Heart left ventricle (tissue), 13 donors: ENCODE measurements around the gene FBL.

Experiments
- POLR2A ChIP-seq, 2 donors: fragments of 450-650 bp; IDR thresholded peaks; one replicate each; pipeline ENCODE4 v1.6.1; 2017; ENCODE audit warnings: antibody characterized with exemption in 2 of 2, mild to moderate bottlenecking in 2 of 2, moderate library complexity in 2 of 2
- TF ChIP-seq, protein P1 (sequence below), 12 donors: fragments of 200-600 bp; sonication (generic) in 4 of 12; IDR thresholded peaks; one replicate each; pipeline versions ENCODE4 v1.5.0 to v1.8.0; 2018 to 2022; ENCODE audit warnings: antibody characterized with exemption in 12 of 12, mild to moderate bottlenecking in 5 of 12
- donor health status: ischemic (EF 13 %, LVEDD 7.1; RV severe dilation, severe dysfunction).
- donor health status: DM: no; HTN: yes; CAD: no.
- donor health status: DM: no; HTN: no; CAD: no.
- donor health status: ischemic (EF 25% LVEDD 6.9; RV normal size, moderate dysfunction).
- donor health status: ischemic (EF 25% LVEDD 5.7; RV mildly dilated, moderate dysfunction).
- donor health status: ischemic (EF 35%, LVEDD 5.7; RV mildly dilated, moderate dysfunction).
- donor health status: nonischemic (EF 11% LVEDD 7.7; RV severe dilation, severe dysfunction).
- donor health status: DM: yes; HTN: yes; CAD: no.
- donor health status: PGD.
- donor health status: ischemic (EF 29% LVEDD 5.4; RV normal size, mild dysfunction).
- donor health status: nonischemic (EF 23%, LVEDD 6.1; RV moderate dilation, normal function).

DNA sequence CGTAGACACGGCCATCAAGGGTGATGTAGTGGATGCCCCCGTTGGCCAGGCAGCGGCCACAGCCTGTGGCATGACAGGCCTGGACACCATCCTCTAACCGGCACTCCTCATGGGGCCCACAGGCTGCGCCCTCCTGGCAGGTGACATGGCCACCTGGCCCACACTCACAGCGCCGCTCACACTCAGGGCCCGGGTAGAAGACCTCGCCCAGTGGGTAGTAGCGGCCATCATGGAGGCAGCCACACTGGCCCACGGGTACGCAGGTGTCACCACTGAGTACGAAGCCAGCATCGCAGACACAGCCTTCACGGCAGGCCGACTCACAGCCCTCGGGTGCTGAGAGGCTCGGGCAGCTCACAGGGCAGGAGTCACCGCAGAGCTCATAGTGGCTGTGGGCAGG is 27.2 kb upstream of the FBL start:
- TF ChIP-seq, protein P1, sequence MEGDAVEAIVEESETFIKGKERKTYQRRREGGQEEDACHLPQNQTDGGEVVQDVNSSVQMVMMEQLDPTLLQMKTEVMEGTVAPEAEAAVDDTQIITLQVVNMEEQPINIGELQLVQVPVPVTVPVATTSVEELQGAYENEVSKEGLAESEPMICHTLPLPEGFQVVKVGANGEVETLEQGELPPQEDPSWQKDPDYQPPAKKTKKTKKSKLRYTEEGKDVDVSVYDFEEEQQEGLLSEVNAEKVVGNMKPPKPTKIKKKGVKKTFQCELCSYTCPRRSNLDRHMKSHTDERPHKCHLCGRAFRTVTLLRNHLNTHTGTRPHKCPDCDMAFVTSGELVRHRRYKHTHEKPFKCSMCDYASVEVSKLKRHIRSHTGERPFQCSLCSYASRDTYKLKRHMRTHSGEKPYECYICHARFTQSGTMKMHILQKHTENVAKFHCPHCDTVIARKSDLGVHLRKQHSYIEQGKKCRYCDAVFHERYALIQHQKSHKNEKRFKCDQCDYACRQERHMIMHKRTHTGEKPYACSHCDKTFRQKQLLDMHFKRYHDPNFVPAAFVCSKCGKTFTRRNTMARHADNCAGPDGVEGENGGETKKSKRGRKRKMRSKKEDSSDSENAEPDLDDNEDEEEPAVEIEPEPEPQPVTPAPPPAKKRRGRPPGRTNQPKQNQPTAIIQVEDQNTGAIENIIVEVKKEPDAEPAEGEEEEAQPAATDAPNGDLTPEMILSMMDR (IDR thresholded peaks at IDR 0.05), result no peak
- TF ChIP-seq POLR2A (IDR thresholded peaks at IDR 0.05), result no peak
